OCI-LY7 (cell line): Measurements from ENCODE around the gene YEATS4. TPM values are rescaled to one million over a fixed set of nuclear protein-coding genes. Genes with fewer than 3 reads are reported as not detected.

Experiments
- BruUV-seq: library from RNA; stranded (reverse); fragments of 400-500 nt; replicated peaks from 2 replicates; lab custom pipeline; 2021; lab: Mats Ljungman, UMichigan
- CTCF ChIA-PET: fragments of 300-600 bp; sonication (Branson Sonifier 250); formaldehyde crosslinking; loops from one replicate; lab custom pipeline; 2022; ENCODE audit warnings: antibody characterized with exemption; ENCODE audit not compliant: unreplicated experiment; lab: Charles Lee
- POLR2A ChIA-PET: fragments of 300-600 bp; sonication (Branson Sonifier 250); formaldehyde crosslinking; loops from one replicate; lab custom pipeline; 2022; ENCODE audit warnings: antibody characterized with exemption; lab: Charles Lee
- DNase-seq: peaks from one replicate; pipeline ENCODE4 v3.0.0-alpha.2; 2015; ENCODE audit warnings: low spot score
- H2AFZ ChIP-seq: fragments of 200-600 bp; sonication (generic), shearing (Covaris generic); 2 replicates; pipeline ENCODE4 v1.6.1; 2014; ENCODE audit warnings: mild to moderate bottlenecking, antibody characterized with exemption, low read length, moderate library complexity
- H3K27ac ChIP-seq: fragments of 200-600 bp; sonication (generic); 2 replicates; pipeline ENCODE4 v1.5.1; 2014; ENCODE audit warnings: mixed run types, low read depth, mild to moderate bottlenecking, moderate library complexity, low read length, inconsistent platforms; ENCODE audit not compliant: poor library complexity, severe bottlenecking
- H3K36me3 ChIP-seq: fragments of 200-600 bp; sonication (generic); 2 replicates; pipeline ENCODE4 v1.6.1; 2014; ENCODE audit warnings: mild to moderate bottlenecking, antibody characterized with exemption, low read length, moderate library complexity, mixed read lengths; ENCODE audit not compliant: insufficient read depth
- H3K4me1 ChIP-seq: fragments of 200-600 bp; sonication (generic); 2 replicates; pipeline ENCODE4 v1.5.1; 2014; ENCODE audit warnings: mild to moderate bottlenecking, low read length; ENCODE audit not compliant: insufficient read depth, poor library complexity, severe bottlenecking
- H3K4me2 ChIP-seq: fragments of 200-600 bp; sonication (generic); 2 replicates; pipeline ENCODE4 v1.6.1; 2014; ENCODE audit warnings: mild to moderate bottlenecking, low read length
- H3K4me3 ChIP-seq: fragments of 200-600 bp; sonication (generic); 2 replicates; pipeline ENCODE4 v1.5.1; 2014; ENCODE audit warnings: mild to moderate bottlenecking, low read depth, low read length; ENCODE audit not compliant: poor library complexity, severe bottlenecking
- H3K79me2 ChIP-seq: fragments of 200-600 bp; sonication (generic); 2 replicates; pipeline ENCODE4 v1.6.1; 2016; ENCODE audit warnings: low read depth, mild to moderate bottlenecking, low read length, moderate library complexity, mixed read lengths; ENCODE audit not compliant: insufficient read depth
- H3K9me2 ChIP-seq: fragments of 200-600 bp; sonication (generic); 2 replicates; pipeline ENCODE4 v1.6.1; 2016; ENCODE audit warnings: mild to moderate bottlenecking, low read length, mixed read lengths; ENCODE audit not compliant: insufficient read depth
- H3K9me3 ChIP-seq: fragments of 200-600 bp; sonication (generic); 2 replicates; pipeline ENCODE4 v1.6.1; 2014; ENCODE audit warnings: mild to moderate bottlenecking, mixed run types, low read length, mixed read lengths
- H4K20me1 ChIP-seq: fragments of 200-600 bp; sonication (generic); 2 replicates; pipeline ENCODE4 v1.6.1; 2014; ENCODE audit warnings: mild to moderate bottlenecking, antibody characterized with exemption, low read length, moderate library complexity, mixed read lengths; ENCODE audit not compliant: insufficient read depth
- CTCF ChIP-seq: fragments of 200-600 bp; sonication (generic); conservative IDR thresholded peaks from 2 replicates; pipeline ENCODE4 v1.5.1; 2014; ENCODE audit warnings: mild to moderate bottlenecking, antibody characterized with exemption, low read length, moderate library complexity, mixed read lengths
- EZH2phosphoT487 ChIP-seq: fragments of 200-600 bp; sonication (generic); IDR thresholded peaks from 2 replicates; pipeline ENCODE4 v1.6.1; 2018; ENCODE audit warnings: low read depth, borderline replicate concordance, mild to moderate bottlenecking, mixed run types, antibody characterized with exemption, low read length, moderate library complexity, mixed read lengths
- intact Hi-C: fragments of 100-400 bp; cut with micrococcal nuclease; formaldehyde crosslinking; loops from one replicate; pipeline ENCODE4 v1.10.0; 2022; ENCODE audit not compliant: unreplicated experiment
- total RNA-seq, 2 experiments: library from RNA; depleted of rRNA in 1 of 2; stranded (reverse); fragments of >200 nt in 1 of 2; shearing (Covaris generic) in 1 of 2; gene quantifications; 2 replicates each; pipeline ENCODE4 v1.2.3, GENCODE V29; 2014 to 2022

Gene YEATS4
- total RNA-seq, 2 experiments from 2014 or later: 80.4 to 122 TPM

GRCh38 chr12:69334158-69334557 lies 25.4 kb upstream of the YEATS4 start:
- TF ChIP-seq EZH2phosphoT487 (no peak), CTCF (no peak)
- no peaks in the 10 kb centered on the region for H3K9me2 ChIP-seq
- peaks cover 35% of the 10 kb centered on the region for H3K4me1 ChIP-seq
- ChIA-PET CTCF (no interaction called here), POLR2A (interaction anchor here (0.7 to 1.2 kb wide), 3 partner anchors 8 to 13 kb away, joined by 3 to 4 read pairs (median 4); no protein-coding TSS in a partner anchor)
- no peak overlapping the region for H3K27ac ChIP-seq
- no peak overlapping the region for H3K4me2 ChIP-seq
- H2AFZ ChIP-seq: no peak overlapping the region
- intact Hi-C loops: no loop called here
- BruUV-seq: no TSS peak
- H3K4me3 ChIP-seq: no peak overlapping the region
- DNase-seq: no peak
- no peaks in the 10 kb centered on the region for H3K36me3 ChIP-seq
- no peaks in the 10 kb centered on the region for H4K20me1 ChIP-seq
- H3K9me3 ChIP-seq: no peaks in the 10 kb centered on the region
- no peaks in the 10 kb centered on the region for H3K79me2 ChIP-seq

GRCh38 chr12:69337311-69338090 lies 22.0 kb upstream of the YEATS4 start:
- H3K4me2 ChIP-seq: peak overlapping the region; percentile 42
- H4K20me1 ChIP-seq: no peaks in the 10 kb centered on the region
- H3K27ac ChIP-seq: no peak overlapping the region
- no TSS peak for BruUV-seq
- no peaks in the 10 kb centered on the region for H3K9me2 ChIP-seq
- H3K36me3 ChIP-seq: no peaks in the 10 kb centered on the region
- no peak overlapping the region for H3K4me3 ChIP-seq
- POLR2A ChIA-PET: interaction anchor here (0.6 to 2.8 kb wide), 6 partner anchors 10 to 134 kb away, joined by 3 to 8 read pairs (median 4); no protein-coding TSS in a partner anchor
- no peak for DNase-seq
- H3K79me2 ChIP-seq: no peaks in the 10 kb centered on the region
- peak overlapping the region; percentile 79 for H2AFZ ChIP-seq
- no peak for TF ChIP-seq EZH2phosphoT487
- TF ChIP-seq CTCF: no peak
- peaks cover 16% of the 10 kb centered on the region for H3K4me1 ChIP-seq
- H3K9me3 ChIP-seq: no peaks in the 10 kb centered on the region
- intact Hi-C loops: no loop called here
- CTCF ChIA-PET: no interaction called here
